ENCODE results near the gene MIOX.

DNA sequence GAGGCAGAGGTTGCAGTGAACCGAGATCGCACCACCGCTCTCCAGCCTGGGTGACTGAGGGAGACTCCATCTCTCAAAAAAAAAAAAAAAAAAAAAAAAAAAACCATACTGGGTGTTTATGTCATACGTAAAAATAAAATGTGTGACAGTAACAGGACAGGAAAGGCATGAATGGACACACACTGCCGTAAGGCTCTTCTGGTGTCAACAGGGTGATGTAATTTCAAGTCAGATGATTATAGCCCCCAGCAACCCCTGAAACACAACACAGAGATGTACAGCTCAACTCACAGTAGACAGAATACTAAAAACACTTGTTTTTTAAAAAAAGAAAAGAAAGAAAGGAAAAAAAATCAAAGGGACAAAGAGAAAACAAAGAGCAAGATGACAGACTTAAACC, 34.0 kb upstream of the MIOX start:
- TF ChIP-seq, protein P1, sequence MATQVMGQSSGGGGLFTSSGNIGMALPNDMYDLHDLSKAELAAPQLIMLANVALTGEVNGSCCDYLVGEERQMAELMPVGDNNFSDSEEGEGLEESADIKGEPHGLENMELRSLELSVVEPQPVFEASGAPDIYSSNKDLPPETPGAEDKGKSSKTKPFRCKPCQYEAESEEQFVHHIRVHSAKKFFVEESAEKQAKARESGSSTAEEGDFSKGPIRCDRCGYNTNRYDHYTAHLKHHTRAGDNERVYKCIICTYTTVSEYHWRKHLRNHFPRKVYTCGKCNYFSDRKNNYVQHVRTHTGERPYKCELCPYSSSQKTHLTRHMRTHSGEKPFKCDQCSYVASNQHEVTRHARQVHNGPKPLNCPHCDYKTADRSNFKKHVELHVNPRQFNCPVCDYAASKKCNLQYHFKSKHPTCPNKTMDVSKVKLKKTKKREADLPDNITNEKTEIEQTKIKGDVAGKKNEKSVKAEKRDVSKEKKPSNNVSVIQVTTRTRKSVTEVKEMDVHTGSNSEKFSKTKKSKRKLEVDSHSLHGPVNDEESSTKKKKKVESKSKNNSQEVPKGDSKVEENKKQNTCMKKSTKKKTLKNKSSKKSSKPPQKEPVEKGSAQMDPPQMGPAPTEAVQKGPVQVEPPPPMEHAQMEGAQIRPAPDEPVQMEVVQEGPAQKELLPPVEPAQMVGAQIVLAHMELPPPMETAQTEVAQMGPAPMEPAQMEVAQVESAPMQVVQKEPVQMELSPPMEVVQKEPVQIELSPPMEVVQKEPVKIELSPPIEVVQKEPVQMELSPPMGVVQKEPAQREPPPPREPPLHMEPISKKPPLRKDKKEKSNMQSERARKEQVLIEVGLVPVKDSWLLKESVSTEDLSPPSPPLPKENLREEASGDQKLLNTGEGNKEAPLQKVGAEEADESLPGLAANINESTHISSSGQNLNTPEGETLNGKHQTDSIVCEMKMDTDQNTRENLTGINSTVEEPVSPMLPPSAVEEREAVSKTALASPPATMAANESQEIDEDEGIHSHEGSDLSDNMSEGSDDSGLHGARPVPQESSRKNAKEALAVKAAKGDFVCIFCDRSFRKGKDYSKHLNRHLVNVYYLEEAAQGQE (IDR thresholded peaks at IDR 0.05; ENCODE audit: borderline replicate concordance): no peak
- TF ChIP-seq, protein P2, sequence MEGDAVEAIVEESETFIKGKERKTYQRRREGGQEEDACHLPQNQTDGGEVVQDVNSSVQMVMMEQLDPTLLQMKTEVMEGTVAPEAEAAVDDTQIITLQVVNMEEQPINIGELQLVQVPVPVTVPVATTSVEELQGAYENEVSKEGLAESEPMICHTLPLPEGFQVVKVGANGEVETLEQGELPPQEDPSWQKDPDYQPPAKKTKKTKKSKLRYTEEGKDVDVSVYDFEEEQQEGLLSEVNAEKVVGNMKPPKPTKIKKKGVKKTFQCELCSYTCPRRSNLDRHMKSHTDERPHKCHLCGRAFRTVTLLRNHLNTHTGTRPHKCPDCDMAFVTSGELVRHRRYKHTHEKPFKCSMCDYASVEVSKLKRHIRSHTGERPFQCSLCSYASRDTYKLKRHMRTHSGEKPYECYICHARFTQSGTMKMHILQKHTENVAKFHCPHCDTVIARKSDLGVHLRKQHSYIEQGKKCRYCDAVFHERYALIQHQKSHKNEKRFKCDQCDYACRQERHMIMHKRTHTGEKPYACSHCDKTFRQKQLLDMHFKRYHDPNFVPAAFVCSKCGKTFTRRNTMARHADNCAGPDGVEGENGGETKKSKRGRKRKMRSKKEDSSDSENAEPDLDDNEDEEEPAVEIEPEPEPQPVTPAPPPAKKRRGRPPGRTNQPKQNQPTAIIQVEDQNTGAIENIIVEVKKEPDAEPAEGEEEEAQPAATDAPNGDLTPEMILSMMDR (IDR thresholded peaks at IDR 0.05; ENCODE audit: poor library complexity, severe bottlenecking): no peak
- TF ChIP-seq EZH2 (IDR thresholded peaks at IDR 0.05; ENCODE audit: borderline replicate concordance, insufficient read depth, low read length, poor library complexity, severe bottlenecking) (no peak), EP300 (conservative IDR thresholded peaks at IDR 0.05; ENCODE audit: poor library complexity, severe bottlenecking) (no peak)
